Embryonic facial prominence (tissue), 1 donor: ENCODE data around the gene PPP2R3A.
"Not testable (repeated sequence)": the region's sequence is repeated elsewhere in the genome, so short reads cannot be mapped to it uniquely, and the experiment has no call there.

ENCODE experiments used
- DNase-seq: peaks from one replicate; pipeline ENCODE4 v3.0.0-alpha.2; 2016; ENCODE audit errors: extremely low spot score

Gene PPP2R3A

GRCh38 chr3:135965506-135966270 lies at the start of gene PPP2R3A:
TSS of gene PPP2R3A (plus strand) at chr3:135965728. CDS start at chr3:136001499, 35,771 bp downstream.
- DNase-seq: peak; percentile 60

GRCh38 chr3:135916310-135916709 lies 49.2 kb upstream of the PPP2R3A start:
- no peak for DNase-seq

- DNase-seq: no peak
Measured at GRCh38 chr3:135917076-135917475, 48.5 kb upstream of the PPP2R3A start.

GRCh38 chr3:135917927-135918597 lies 47.5 kb upstream of the PPP2R3A start:
- no peak for DNase-seq

GRCh38 chr3:135918600-135918999 lies 46.9 kb upstream of the PPP2R3A start:
- DNase-seq: no peak

- DNase-seq: no peak
Measured at GRCh38 chr3:135920275-135920674, 45.3 kb upstream of the PPP2R3A start.

GRCh38 chr3:135922903-135923250 lies 42.7 kb upstream of the PPP2R3A start:
- no peak for DNase-seq

GRCh38 chr3:135924506-135924905 lies 41.0 kb upstream of the PPP2R3A start:
- DNase-seq: no peak

DNA sequence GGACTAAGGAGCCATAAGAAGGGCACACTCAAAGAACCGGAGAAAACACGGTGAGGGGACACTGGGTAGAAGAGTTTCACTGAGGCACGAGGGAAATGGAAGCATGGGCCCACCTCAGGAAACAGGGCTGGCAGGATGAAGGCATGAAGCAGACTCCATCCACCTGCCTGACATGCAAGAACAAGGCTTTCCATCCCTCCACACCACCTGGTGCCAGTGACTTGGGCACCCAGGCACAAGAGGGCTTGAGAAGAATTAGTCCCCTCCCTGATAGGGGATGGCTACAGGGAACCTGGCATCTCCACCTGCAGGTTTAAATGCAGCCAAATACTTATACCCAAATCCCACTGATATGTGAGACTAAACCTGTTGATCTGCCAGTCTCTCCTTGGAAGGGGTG lies 38.9 kb upstream of the PPP2R3A start:
- no peak for DNase-seq

DNA sequence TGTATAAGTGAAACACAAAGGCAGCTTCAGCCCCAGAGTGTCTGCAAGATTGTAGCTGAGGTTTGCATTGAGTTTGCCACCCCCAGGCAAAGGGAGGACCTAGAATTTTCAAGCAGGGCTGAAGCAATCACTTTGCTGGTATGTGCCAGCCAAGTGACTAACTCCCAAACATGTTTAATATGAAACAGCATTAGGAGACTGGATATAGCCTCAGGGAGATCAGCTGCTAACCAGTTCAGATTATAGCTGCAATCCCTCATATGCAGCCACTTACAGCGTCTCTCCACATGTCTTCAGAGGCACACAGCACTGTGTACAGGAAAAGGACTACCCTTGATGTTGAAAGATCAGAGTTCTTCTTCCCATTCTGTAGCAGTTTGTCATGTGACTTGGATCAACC lies 38.4 kb upstream of the PPP2R3A start:
- no peak for DNase-seq

DNA sequence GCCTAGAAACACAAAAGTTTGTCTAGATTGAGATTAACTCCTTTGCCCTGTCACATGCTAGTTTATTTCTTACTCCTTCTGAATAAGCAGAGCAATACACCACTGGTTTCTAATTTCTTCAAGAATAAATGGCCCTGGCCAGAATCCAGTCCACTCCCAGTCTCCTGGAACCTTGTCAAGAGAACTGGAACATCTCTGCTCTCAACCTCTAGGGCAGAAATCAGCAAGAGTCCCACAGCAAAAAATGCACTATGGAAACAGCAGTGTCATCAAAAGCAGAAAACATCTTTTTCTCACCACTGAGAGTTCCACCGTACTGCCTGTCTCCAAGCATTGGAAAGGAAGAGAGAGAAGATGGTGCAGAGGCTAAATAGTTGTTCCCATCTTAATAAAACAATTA lies 35.9 kb upstream of the PPP2R3A start:
- no peak for DNase-seq

DNA sequence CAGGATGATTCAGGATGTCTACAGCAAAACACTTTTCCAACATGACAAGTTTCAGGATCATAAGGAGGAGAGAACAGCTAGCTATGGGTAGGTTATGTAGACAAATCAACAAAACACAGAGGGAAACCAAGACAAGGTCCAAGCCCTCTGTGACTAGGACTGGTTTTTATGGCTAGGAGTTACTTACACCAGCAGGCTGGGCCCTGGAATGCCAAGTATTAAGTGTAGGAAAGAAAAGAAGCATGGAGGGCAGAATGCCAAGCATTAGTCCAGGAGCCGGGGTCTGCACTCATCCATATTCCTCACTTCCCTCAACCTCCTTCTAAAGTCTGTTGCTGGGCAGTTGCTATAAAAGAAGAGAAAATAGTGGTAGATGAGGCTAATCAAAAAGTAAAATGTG lies 35.3 kb upstream of the PPP2R3A start:
- no peak for DNase-seq

GRCh38 chr3:135935171-135935570 lies 30.4 kb upstream of the PPP2R3A start:
- DNase-seq: not testable (repeated sequence)

- not testable (repeated sequence) for DNase-seq
Measured at GRCh38 chr3:135937766-135938165, 27.8 kb upstream of the PPP2R3A start.

GRCh38 chr3:135944831-135945230 lies 20.7 kb upstream of the PPP2R3A start:
- DNase-seq: no peak

DNA sequence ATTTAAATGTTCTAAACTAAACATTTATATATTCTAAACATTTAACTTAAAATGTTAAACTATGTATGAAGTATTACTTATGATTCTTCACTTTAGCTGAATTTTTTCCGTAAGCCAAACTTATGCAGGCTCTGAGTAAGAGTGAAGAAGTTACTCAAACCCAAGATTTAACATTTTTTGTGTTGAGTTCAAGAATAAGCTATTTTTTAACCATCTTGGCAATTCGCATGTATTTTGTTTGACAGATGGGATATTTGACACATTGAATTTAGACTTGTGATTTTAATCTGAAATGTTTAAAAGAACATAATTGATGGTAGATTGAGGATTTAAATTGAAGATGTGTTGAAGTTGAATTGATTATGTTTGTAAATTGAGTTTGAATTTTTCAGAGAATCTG lies 14.6 kb upstream of the PPP2R3A start:
- no peak for DNase-seq

DNA sequence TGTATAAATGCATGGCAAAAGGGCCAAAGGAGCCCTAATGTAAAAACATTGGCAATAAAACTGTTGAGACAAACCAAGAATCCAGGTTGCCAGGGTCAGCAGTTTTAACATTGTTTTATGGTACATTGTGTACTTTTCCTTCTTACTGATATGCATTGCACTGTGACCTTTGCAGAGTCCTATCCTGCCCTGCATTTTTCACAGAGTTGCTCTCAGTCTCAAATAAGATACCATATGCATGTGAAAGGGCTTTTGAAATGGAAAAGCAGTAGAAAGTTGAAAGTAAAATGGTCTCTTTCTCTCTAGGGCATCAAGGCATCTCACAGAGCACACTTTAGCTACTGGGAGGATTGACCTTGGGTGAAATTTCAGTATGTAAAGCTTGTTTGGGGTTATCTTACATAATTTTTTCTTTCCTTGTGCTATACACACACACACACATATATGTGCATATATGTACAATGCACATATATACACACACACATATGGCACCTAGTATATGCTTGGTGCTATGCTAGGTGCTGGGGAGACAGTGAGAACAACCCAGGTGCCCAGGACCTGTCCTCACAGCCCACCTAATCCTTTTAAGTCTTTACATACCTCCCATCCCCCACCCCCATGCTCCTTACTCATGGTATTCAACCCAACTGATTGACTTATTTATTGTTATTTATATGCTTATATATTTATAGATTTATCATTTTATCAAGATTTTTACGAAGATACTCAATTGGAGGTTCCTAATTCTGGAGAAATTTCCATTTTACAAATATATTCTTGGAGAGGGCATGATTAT lies 1.2 kb upstream of the PPP2R3A start:
- no peak for DNase-seq

DNA sequence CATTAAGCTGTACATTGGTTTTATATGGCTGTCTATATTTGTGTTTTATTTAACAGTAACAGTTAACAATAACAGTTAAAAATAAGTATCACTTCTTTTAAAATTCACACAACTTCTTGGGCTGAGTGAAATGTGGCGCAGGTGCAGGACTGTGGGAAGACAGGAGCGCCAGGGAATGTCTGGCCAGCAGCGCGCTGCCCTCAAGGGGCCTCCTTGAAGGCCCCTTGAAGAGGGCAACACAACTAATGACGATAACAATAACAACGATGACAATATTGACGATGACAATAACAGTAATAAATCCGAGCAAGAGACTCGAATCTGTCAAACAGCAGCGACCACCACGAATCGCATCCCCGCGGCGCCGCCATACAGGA lies 411 bp upstream of the PPP2R3A start:
- DNase-seq: no peak

DNA sequence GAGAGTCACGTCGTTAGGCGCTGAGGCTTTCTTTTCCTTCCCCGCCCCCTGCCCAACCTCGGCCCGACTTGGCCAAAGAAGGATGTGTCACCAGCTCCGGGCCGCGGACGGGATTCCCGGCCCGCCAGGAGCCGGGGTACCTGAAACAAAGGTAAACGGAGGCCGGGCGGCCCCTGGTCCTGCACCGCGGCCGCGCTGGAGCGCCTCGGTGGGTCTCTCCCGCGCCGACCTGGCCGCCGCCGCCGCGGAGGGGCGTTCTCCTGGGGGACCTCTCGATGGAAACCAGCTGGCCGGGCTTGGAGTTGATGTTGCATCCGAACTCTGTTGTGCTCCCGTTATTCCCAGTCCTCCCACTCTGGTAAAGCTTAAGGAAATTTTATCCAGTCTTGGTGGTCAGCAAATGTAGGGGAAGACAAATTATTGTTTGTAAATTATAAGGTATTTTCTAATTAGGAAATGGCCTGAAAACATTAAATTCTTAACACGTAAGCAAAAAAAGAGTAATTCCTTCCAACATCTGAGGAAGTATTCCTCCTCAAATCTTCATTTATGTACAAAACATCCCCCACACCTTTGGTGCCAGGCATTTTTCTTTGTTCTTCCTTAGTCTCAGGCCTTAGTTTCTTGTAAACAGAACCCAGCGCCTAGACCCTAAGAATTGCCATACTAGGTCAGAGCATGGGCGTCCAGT lies 888 bp downstream of the PPP2R3A start:
- DNase-seq: no peak

- DNase-seq: no peak
Measured at GRCh38 chr3:135966962-135967274, 1.4 kb downstream of the PPP2R3A start.

GRCh38 chr3:135967867-135968266 lies 2.3 kb downstream of the PPP2R3A start:
- DNase-seq: no peak

DNA sequence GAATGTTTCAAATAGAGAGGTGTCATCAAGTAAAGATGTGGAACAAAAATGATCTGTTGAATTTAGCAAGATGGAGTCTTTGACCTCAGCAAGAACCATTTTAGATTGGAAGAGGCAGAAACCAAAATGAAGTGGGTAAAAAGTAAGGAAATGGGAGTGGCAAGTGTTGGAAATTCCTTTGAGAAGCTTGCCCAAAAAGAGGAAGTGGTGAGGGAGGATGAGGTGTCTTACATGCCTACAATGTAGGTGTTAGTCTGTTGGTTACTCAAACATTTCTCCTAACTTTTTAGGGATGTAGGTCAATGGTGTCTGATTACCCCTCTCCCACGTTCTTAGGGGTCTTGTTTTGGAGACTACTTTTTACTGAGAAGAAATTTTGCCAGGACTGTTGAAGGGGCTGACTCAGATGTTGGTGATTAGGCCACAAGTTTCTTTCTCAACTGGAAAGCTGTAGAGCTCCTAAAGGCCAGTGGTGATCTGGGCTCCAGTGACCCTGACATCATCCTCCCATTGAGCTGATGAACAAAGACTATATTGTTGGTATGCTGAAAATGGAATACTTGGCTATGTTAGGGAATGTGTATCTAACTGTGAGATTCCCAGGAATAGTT lies 5.1 kb downstream of the PPP2R3A start:
- no peak for DNase-seq
